Mucosa of descending colon (tissue), 3 donors: Measurements from ENCODE around the gene POLR1H. TPM values are rescaled to one million over a fixed set of nuclear protein-coding genes. Genes with fewer than 3 reads are reported as not detected.
A peak's percentile ranks its signal among the peaks of the same experiment; 100 is the strongest.

ENCODE experiments used
- ATAC-seq: fragments of 200-7000 bp; cut with Tn5 transposase; one replicate; pipeline ENCODE4 v1.9.1; 2020; ENCODE audit warnings: mild to moderate bottlenecking, moderate library complexity
- DNase-seq, 3 donors: peaks; one replicate each; pipeline ENCODE4 v3.0.0-alpha.2; 2020
- H3K36me3 ChIP-seq: fragments of 200-600 bp; one replicate; pipeline ENCODE4 v1.8.0; 2021; ENCODE audit warnings: low read depth, mild to moderate bottlenecking
- H3K4me1 ChIP-seq: fragments of 200-600 bp; one replicate; pipeline ENCODE4 v1.8.0; 2021; ENCODE audit warnings: low read depth, mild to moderate bottlenecking
- H3K4me3 ChIP-seq: fragments of 200-600 bp; one replicate; pipeline ENCODE4 v1.8.0; 2021; ENCODE audit warnings: mild to moderate bottlenecking
- H3K9me3 ChIP-seq: fragments of 200-600 bp; one replicate; pipeline ENCODE4 v1.8.0; 2021; ENCODE audit warnings: mild to moderate bottlenecking
- CTCF ChIP-seq: fragments of 200-600 bp; IDR thresholded peaks from one replicate; pipeline ENCODE4 v1.8.0; 2022; ENCODE audit warnings: antibody characterized with exemption, mild to moderate bottlenecking
- intact Hi-C, 2 donors: fragments of 100-400 bp; cut with DNase I in 1 of 2; cut with micrococcal nuclease in 1 of 2; formaldehyde crosslinking; loops; one replicate each; pipeline versions ENCODE4 v1.11.0 to v1.11.1; 2022; cut with DNase I, micrococcal nuclease
- total RNA-seq, 3 donors: library from RNA; stranded (reverse); fragmentation: NEBNext Ultra II Directional in 2 of 3; extraction: Animal tissue kit (Norgen Biotek cat#: 25700) in 2 of 3; gene quantifications; one replicate each; pipeline versions ENCODE4 v1.2.1 to v1.2.4, GENCODE V29; 2021 to 2023
- donor health status: DM: no; HTN: no; CAD: no; lungs with moderate emphysema.
- donor health status: DM: no; HTN: no; CAD: no.
- donor health status: DM: no; HTN: yes; CAD: no.

The POLR1H gene
- total RNA-seq, 3 donors from 2014 or later: 22.4 to 31.7 (median 23.0) TPM

- H3K4me1 ChIP-seq: peaks cover 10% of the 10 kb centered on the region
These were observed 33.0 kb downstream of the POLR1H start for GRCh38 chr6:30093951-30094661.

GRCh38 chr6:30096829-30097228 is 35.8 kb downstream of the POLR1H start:
- H3K9me3 ChIP-seq: no peaks in the 10 kb centered on the region

More at GRCh38 chr6:30093951-30094661, 33.0 kb downstream of the POLR1H start:
- H3K4me3 ChIP-seq: no peak overlapping the region
- no peaks in the 10 kb centered on the region for H3K36me3 ChIP-seq
- intact Hi-C loops: no loop called here
- no peaks in the 10 kb centered on the region for H3K9me3 ChIP-seq
- DNase-seq: no peak
- no peak for TF ChIP-seq CTCF
- ATAC-seq: no peak

GRCh38 chr6:30097902-30098768 is 37.1 kb downstream of the POLR1H start:
- no peaks in the 10 kb centered on the region for H3K36me3 ChIP-seq
- intact Hi-C loops: no loop called here
- ATAC-seq: peak; percentile 48
- peak in 1 of 3 donors; percentile 82 for DNase-seq
- peaks cover 22% of the 10 kb centered on the region for H3K4me1 ChIP-seq
- TF ChIP-seq CTCF: no peak
- H3K4me3 ChIP-seq: no peak overlapping the region
- H3K9me3 ChIP-seq: no peaks in the 10 kb centered on the region

More at GRCh38 chr6:30096829-30097228, 35.8 kb downstream of the POLR1H start:
- TF ChIP-seq CTCF: no peak
- intact Hi-C loops: no loop called here
- H3K36me3 ChIP-seq: no peaks in the 10 kb centered on the region
- no peak for ATAC-seq
- H3K4me1 ChIP-seq: peaks cover 22% of the 10 kb centered on the region
- no peak for DNase-seq
- no peak overlapping the region for H3K4me3 ChIP-seq

GRCh38 chr6:30100154-30100553 is 39.1 kb downstream of the POLR1H start:
- peaks cover 26% of the 10 kb centered on the region for H3K4me1 ChIP-seq
- no peak for DNase-seq
- intact Hi-C loops: loop anchor here in 1 of 2 donors (10.0 kb wide), 1 partner anchor 75 kb away; no protein-coding TSS in a partner anchor
- no peaks in the 10 kb centered on the region for H3K36me3 ChIP-seq
- no peak for ATAC-seq
- no peak for TF ChIP-seq CTCF
- H3K4me3 ChIP-seq: no peak overlapping the region
- no peaks in the 10 kb centered on the region for H3K9me3 ChIP-seq

- H3K36me3 ChIP-seq: no peaks in the 10 kb centered on the region
- no peak overlapping the region for H3K4me3 ChIP-seq
- ATAC-seq (peak; percentile 71), DNase-seq (peak; percentile 79 to 90 (median 86))
- TF ChIP-seq CTCF: peak; percentile 7
- intact Hi-C loops: loop anchor here in 1 of 2 donors (10.0 kb wide), 1 partner anchor 74 kb away; no protein-coding TSS in a partner anchor
- H3K4me1 ChIP-seq: peaks cover 26% of the 10 kb centered on the region
- no peaks in the 10 kb centered on the region for H3K9me3 ChIP-seq
These were observed 39.7 kb downstream of the POLR1H start for GRCh38 chr6:30100585-30101443.
